ENCODE measurements around the gene SLC38A1.

Gene SLC38A1

DNA sequence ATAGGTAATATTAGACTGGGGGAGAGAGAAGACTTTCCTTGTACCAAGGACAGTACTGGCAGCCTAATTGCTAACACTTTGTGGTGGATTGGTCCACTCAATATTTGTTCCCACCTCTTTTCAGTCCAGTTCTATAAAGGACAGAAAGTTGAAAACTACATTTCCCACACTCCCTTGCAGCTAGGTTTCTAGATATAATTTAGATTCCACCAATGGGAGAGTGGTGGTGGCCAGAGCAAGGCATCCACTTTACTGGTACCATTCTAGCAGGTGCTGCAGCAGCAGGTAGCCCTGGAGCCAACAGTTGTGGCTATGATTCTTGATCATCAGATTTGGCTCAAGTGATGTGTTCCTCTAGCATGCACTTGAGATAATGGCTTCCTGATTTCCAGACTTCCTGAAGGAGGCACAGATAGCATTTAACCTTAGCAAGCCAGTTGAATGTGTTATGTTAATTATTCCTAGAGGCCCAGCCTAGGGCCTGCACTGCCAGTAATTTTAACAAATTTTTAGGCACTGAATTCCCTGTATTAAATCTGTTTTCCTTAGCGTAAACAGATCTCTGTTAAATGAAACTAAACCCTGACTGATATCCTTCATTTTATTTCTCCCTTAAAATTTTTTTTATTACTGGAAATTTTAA, 24.4 kb downstream of the SLC38A1 start:
- no peak for DNase-seq (ENCODE audit: low read depth)

DNA sequence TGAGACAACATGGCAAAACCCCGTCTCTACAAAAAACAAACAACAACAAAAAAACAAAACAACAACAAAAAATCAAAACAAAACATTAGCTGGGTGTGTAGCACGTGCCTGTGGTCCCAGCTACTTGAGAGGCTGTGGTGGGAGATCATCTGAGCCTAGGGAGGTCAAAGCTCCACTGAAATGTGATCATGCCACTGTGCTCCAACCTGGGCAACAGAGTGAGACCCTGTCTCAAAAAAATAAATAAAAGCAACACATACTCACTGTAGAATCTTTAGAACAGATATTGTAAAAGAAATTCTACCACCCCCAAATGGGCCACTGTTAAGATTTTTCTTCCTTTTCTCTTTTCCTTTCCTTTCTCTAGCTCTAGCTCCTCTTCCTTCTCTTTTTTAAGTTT, 26.3 kb downstream of the SLC38A1 start:
- TF ChIP-seq, protein P1, sequence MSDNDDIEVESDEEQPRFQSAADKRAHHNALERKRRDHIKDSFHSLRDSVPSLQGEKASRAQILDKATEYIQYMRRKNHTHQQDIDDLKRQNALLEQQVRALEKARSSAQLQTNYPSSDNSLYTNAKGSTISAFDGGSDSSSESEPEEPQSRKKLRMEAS (IDR thresholded peaks at IDR 0.05; ENCODE audit: low read depth, low read length): no peak
- TF ChIP-seq, protein P2, sequence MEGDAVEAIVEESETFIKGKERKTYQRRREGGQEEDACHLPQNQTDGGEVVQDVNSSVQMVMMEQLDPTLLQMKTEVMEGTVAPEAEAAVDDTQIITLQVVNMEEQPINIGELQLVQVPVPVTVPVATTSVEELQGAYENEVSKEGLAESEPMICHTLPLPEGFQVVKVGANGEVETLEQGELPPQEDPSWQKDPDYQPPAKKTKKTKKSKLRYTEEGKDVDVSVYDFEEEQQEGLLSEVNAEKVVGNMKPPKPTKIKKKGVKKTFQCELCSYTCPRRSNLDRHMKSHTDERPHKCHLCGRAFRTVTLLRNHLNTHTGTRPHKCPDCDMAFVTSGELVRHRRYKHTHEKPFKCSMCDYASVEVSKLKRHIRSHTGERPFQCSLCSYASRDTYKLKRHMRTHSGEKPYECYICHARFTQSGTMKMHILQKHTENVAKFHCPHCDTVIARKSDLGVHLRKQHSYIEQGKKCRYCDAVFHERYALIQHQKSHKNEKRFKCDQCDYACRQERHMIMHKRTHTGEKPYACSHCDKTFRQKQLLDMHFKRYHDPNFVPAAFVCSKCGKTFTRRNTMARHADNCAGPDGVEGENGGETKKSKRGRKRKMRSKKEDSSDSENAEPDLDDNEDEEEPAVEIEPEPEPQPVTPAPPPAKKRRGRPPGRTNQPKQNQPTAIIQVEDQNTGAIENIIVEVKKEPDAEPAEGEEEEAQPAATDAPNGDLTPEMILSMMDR (IDR thresholded peaks at IDR 0.05; ENCODE audit: low read depth, low read length): no peak
- TF ChIP-seq POLR2A (IDR thresholded peaks at IDR 0.05; ENCODE audit: extremely low read depth, insufficient read length): no peak
- TF ChIP-seq MYC (IDR thresholded peaks at IDR 0.05; ENCODE audit: low read depth, low read length): no peak
- H3K4me3 ChIP-seq (ENCODE audit: low read depth, low read length): no peak overlapping the region
- DNase-seq (ENCODE audit: low read depth): no peak

More for the DNA sequence above, 24.4 kb downstream of the SLC38A1 start:
- TF ChIP-seq, protein P2 (IDR thresholded peaks at IDR 0.05; ENCODE audit: low read depth, low read length): no peak
- TF ChIP-seq, protein P1 (IDR thresholded peaks at IDR 0.05; ENCODE audit: low read depth, low read length): no peak
- TF ChIP-seq MYC (IDR thresholded peaks at IDR 0.05; ENCODE audit: low read depth, low read length) (no peak), POLR2A (IDR thresholded peaks at IDR 0.05; ENCODE audit: extremely low read depth, insufficient read length) (no peak)
- H3K4me3 ChIP-seq (ENCODE audit: low read depth, low read length): no peak overlapping the region

DNA sequence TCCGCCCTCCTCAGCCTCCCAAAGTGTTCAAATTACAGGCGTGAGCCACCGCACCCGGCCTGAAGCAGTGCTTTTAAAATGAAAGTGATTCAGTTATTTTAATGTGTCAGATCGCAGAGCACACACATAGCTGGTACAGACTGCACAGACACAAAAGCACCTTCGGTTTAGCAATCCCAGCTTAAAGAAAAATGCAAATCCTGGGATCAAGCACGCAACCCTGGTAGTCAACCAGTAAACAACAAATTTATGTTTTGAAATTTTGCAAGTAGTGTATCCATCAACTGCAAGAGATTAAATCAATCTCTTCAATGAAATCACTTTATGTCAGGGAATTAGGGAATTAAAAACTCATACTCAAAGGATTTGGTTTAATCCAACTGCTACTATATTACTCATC, 28.4 kb downstream of the SLC38A1 start:
- no peak overlapping the region for H3K4me3 ChIP-seq (ENCODE audit: low read depth, low read length)
- DNase-seq (ENCODE audit: low read depth): no peak
- TF ChIP-seq, protein P1 (IDR thresholded peaks at IDR 0.05; ENCODE audit: low read depth, low read length): no peak
- TF ChIP-seq MYC (IDR thresholded peaks at IDR 0.05; ENCODE audit: low read depth, low read length) (no peak), POLR2A (IDR thresholded peaks at IDR 0.05; ENCODE audit: extremely low read depth, insufficient read length) (no peak)
- TF ChIP-seq, protein P2 (IDR thresholded peaks at IDR 0.05; ENCODE audit: low read depth, low read length): no peak

DNA sequence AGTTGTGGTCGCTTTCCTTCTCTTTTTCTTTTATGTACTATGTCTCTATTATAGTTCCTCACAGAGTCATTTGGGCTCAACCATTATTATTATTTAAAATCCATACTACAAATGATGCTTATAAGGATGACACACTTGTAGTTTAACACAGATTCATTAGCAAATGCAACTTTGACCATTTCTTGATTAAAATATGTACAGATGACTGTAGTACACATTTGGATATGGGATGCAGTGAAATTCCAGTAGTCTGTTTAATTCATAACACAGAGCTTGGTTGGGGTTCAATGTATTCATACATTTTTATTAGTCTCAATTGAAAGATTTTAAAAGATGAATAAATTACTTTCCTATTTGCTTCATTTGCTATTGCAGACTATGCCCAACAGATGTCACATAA, 30.0 kb downstream of the SLC38A1 start:
- no peak overlapping the region for H3K4me3 ChIP-seq (ENCODE audit: low read depth, low read length)
- DNase-seq (ENCODE audit: low read depth): no peak
- TF ChIP-seq MYC (IDR thresholded peaks at IDR 0.05; ENCODE audit: low read depth, low read length): no peak
- no peak for TF ChIP-seq POLR2A (IDR thresholded peaks at IDR 0.05; ENCODE audit: extremely low read depth, insufficient read length)

DNA sequence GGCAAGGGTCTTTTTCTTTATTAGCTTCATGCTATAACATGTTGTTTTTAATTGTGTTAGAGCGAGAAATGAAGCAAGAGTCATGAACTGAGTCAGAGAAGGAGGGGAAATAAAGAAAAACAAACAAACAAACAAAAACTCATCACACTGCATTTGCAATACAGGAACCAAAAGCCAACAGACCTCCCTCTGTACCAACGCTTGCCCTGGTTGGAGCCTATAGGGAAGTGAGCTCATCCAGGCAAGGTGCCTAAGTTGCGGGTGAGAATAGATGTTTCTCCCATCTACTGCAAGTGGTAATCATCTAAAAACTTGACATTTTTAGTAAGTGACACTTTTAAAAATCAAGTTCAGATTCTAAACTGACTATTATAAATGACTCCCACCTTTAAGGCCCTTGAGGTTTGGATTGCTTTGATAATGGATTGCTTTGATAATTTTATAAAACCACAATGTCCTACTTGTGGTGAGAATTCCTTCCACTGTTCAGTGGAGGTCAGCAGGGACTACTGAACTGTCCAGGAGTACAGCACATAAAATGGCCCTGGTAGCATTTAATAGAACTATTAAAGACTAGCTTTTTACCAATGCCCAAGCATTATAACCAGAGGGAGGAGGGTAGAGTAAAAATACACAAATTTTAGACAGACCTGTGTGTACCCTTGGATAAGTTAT, 31.3 kb downstream of the SLC38A1 start:
- no peak overlapping the region for H3K4me3 ChIP-seq (ENCODE audit: low read depth, low read length)
- TF ChIP-seq POLR2A (IDR thresholded peaks at IDR 0.05; ENCODE audit: extremely low read depth, insufficient read length) (no peak), MYC (IDR thresholded peaks at IDR 0.05; ENCODE audit: low read depth, low read length) (no peak)
- TF ChIP-seq, protein P1 (IDR thresholded peaks at IDR 0.05; ENCODE audit: low read depth, low read length): no peak
- TF ChIP-seq, protein P2 (IDR thresholded peaks at IDR 0.05; ENCODE audit: low read depth, low read length): no peak
- DNase-seq (ENCODE audit: low read depth): no peak

DNA sequence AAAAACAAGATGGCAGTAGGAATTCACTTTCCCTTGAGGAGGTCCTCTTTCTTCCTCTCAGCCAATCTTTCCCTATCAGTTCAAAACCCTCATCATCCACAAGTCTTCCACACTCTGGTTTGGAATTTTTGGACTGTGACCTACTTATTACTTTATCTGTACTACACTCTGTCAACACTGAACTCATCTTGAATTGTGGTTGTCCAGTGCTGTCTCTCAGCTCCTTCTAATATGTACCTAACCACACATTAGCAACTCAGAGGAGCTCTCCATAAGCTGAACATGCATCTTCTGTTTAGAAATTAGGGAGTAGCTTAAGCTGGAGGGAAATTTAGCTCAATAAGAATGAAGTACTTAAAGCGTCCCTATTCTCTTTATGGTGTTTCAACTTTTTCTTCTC, 34.8 kb downstream of the SLC38A1 start:
- TF ChIP-seq, protein P2 (IDR thresholded peaks at IDR 0.05; ENCODE audit: low read depth, low read length): no peak
- TF ChIP-seq, protein P1 (IDR thresholded peaks at IDR 0.05; ENCODE audit: low read depth, low read length): no peak
- TF ChIP-seq POLR2A (IDR thresholded peaks at IDR 0.05; ENCODE audit: extremely low read depth, insufficient read length): no peak
- TF ChIP-seq MYC (IDR thresholded peaks at IDR 0.05; ENCODE audit: low read depth, low read length): no peak
- no peak overlapping the region for H3K4me3 ChIP-seq (ENCODE audit: low read depth, low read length)
- DNase-seq (ENCODE audit: low read depth): no peak

All from NB4 (cell line).